ENCODE measurements around the gene STAG2.

STAG2 gene

DNA sequence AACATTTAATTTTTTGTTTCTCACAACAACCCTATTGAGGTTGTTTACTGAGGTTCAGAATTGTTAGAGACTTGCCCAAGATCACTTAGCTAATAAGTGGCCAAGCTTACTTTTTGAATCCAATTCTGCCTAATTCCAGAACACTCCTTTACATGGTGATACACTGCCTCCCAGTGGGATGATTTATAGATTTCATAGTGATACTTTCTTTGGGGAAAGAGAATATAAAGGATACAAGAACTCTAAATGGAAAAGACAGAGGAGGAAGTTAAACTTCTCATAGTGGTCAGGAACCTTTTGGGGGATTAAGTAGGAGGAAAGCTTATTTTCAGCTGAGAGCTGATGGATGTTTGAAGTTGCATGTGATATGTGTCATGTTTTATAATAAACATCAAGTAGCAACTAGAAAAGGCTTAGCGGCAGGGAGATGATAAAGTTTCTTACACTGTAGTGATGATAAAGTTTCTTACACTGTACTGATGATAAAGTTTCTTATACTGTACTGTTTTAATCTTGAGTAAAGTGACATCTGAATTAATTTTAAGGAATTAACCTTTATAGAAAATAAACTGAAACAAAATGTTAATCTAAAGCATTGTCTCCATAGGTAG lies 15.3 kb downstream of the STAG2 start:
- no peak for DNase-seq

DNA sequence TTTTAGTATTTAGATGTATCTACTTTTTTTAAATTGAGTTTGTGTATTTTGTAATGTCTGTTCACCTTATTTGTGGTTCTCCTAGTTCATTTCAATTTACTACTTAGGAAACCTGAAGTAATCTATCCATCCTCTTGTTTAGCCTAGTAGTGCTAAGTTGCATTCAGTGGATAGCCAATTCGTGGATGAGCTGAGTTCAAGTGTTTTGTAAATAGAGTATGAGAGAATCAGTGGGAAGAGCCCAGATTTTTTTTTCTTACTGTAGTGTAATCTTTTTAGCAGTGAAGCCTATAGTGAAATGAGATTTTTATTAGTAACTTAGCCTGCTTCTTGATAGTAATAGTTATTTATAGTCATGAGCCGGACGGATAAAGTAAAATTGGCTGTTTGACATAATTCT lies 21.7 kb downstream of the STAG2 start:
- no peak for DNase-seq

GRCh38 chrX:123986377-123986776 lies 24.9 kb downstream of the STAG2 start:
- DNase-seq: no peak

GRCh38 chrX:123988423-123989111 lies 27.1 kb downstream of the STAG2 start:
- DNase-seq: no peak

- no peak for DNase-seq
Observed at GRCh38 chrX:123989235-123989634, 27.7 kb downstream of the STAG2 start.

DNA sequence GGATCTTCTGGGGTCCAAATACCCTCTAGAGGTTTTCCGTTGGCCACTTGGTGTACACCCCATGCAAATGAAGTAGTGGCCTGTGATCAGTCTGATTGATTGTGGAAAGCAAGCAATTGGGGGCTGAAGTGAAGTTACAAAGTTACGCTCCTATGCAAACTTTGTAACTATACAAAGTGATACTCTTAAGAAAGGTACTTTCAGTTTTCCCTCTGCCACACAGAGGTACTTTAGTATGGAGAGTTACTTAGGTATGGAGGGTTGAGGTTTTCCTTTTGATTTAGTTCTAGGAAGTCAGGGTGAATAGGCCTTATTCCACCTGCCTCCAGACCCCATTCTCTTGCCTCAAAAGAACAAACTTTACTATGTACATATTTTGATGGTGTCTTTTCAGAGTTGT lies 28.7 kb downstream of the STAG2 start:
- no peak for DNase-seq

- DNase-seq: no peak
Observed at GRCh38 chrX:123990602-123991001, 29.1 kb downstream of the STAG2 start.

DNA sequence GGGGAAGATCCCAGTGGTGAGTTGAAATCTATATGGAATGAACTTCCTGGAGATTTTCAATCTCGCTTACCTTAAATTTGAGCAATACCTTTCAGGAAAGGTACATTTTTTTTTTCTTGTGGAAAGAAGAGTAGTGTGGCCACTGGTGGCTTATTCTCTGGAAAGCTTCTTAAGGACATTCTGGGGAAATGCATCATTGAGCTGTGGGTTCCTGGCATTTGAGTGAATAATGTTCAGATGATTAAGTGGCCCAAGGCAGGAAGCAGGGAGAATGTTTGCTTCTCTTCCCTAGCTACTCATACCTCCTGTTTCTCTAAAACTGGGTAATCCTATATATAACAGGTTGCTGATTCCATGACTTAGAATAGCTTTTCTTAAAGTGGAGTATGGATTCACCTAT lies 31.8 kb downstream of the STAG2 start:
- DNase-seq: no peak

DNA sequence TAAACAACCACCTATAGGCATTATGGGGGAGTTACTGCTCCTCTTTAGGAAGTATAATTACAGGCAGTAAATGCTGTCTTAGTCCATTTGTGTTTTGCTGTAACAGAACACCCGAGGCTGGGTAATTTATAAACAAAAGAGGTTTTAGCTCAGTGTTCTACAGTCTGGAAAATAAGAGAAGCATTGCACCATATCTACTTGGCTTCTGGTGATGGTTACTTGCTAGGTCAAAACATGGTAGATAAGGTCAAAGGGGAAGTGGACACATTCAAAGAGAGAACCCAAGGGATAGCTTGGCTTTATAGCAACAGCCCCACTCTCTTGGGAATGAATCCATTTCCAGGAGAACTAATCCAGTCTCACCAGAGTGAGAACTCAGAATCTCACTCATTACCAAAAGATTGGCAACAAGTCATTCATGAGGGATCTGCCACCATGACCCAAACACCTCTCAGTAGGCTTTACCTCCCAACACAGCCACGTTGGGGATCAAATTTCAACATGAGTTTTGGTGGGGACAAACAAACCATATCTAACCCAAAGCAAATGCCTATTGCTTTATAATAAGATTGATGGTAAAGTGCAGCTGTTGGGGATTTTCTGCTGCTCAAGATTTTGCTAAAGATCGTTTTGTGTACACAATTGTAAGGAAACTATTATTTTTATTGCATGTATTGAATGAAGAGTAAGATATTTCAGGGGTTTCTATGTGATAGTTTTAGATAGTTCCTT lies 32.6 kb downstream of the STAG2 start:
- DNase-seq: no peak

- no peak for DNase-seq
Observed at GRCh38 chrX:123994730-123995129, 33.2 kb downstream of the STAG2 start.

DNA sequence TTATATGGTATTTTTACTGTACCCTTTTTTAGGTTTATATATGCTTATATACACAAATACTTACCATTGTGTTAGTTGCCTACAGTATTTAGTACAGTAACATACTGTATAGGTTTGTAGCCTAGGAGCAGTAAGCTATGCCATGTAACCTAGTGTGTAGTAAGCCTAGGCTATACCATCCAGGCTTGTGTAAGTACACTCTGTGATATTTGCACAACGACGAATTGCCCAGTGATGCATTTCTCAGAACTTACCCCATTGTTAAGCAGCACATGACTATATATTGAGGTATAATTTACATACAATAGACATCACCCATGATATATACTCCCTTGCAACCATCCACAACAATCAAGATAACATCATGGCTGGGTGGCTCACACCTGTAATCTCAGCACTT lies 40.1 kb downstream of the STAG2 start:
- DNase-seq: no peak

- no peak for DNase-seq
Observed at GRCh38 chrX:124005228-124005627, 43.7 kb downstream of the STAG2 start.

DNA sequence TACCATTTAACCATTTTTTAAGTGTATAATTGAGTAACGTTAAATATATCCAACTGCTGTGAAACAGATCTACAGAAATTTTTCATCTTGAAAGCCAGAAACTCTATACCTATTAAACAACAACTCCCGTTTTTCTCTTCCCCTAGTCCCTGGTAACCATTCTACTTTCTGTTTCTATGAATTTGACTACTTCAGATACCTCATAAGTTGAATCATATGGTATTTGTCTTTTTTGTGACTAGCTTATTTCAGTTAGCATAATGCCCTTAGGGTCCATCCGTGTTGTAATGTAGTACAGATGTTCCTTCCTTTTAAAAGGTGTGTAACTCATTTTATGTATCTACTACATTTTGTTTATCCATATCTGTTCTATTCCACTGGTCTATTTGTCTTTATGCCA lies 48.7 kb downstream of the STAG2 start:
- no peak for DNase-seq

GRCh38 chrX:124010566-124010965 lies 49.1 kb downstream of the STAG2 start:
- no peak for DNase-seq

DNA sequence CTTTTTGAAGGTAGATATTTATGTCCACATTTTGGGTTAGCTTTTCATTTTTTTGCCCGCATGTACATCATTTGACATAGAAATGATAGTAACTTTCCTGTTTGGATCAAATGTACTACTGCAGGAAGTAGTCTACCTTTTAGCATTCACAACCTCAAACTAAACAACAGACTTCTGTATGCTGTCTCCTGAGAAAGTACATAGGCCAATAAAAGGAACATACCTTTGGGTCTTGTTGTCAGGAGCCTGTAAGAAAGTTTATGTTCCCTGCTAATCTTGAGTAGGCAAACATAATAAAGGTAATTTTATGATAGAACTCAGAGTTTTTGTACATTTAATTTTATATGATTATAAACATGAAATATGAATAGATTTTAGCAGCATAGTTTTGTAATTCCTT lies 54.2 kb downstream of the STAG2 start:
- DNase-seq: no peak

GRCh38 chrX:124016825-124017224 lies 55.3 kb downstream of the STAG2 start:
- no peak for DNase-seq

- DNase-seq: no peak
Observed at GRCh38 chrX:124018023-124018422, 56.5 kb downstream of the STAG2 start.

DNA sequence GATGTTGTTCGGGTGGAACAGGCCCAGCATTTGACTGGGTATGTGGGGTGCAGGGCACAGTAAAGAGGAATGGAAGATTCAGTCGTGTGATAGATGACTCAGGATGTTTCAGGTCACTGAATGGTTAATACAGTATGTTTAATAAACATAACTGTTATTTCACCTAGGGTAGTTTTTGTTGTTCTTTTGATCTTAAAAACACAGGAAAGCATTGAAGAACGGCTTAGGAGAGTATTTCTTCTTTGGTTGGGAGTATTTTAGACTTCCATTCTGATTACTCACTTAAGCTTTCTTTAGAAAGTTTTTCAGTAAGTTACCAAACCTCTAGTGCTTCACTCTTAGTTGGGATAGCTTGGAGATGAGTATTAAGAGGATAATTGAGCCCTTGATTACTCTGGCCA lies 62.3 kb downstream of the STAG2 start:
- DNase-seq: no peak

DNA sequence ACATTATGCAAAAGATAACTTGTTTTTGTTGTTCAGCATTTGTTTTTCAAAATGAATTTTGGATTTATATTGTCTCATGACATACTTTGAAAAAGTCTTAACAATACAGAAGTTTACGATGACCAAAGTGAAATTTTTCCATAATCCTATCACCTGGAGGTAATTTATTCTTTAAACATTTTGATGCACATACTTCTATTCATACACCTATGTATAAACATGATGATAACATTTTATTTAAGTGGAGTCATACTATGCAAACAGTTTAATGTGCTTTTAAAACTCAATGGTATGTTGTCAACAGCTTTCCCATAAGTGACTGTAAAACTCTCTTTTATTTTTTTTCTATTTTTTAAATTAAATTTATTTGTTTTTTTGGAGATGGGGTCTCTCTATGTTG lies 65.0 kb downstream of the STAG2 start:
- no peak for DNase-seq

DNA sequence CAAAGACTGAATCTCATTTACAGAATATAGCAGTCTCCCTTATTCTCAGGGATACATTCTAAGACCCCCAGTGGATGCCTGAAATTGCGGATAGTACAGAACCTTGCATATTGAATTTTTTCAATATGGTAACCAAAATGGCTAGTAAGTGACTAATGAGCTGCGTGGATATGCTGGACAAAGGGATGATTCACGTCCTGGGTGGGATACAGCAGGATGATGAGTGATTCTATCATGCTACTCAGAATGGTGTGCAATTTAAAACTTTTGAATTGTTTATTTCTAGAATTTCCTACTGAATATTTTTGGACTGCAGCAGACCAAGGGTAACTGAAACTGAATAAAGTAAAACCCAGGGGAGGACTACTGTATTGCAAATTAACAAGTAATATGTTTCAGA lies 66.7 kb downstream of the STAG2 start:
- DNase-seq: no peak

- no peak for DNase-seq
Observed at GRCh38 chrX:124030520-124030919, 69.0 kb downstream of the STAG2 start.

DNA sequence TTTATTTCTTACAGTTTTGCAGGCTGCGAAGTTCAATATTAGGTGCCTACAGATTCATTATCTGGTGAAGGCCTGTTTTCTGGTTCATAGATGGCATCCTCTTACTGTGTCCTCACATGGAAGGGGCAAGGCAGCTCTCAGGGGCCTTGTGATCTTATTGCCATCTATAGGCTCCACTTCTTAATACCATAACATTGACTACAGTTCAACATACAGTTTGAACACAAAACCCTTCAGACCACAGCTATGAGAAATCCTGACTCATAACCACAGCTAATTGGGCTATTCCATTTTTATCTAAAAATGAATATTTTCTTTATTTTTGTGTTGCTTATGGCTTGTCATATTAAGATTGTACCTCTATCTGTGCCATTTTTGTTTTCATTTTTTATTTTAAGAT lies 72.3 kb downstream of the STAG2 start:
- DNase-seq: no peak

DNA sequence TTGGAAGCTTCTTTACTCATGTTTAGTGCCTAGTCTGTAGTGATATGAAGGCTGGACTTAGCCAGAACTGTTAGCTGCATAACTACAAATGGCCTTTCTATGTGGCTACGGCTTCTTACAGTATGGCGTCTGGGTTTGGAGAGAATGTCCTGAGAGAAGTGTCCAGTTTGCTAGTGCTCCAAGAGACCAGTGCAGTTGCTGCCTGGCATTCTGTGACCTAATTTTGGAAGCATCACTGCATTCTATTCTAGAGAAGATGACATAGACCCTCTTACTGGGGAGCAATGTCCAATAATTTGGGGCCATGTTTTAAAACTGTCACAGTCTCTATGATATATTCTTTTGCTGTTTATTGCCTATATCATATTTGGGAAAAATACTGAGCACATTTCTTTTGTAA lies 74.2 kb downstream of the STAG2 start:
- DNase-seq: no peak

- DNase-seq: no peak
Observed at GRCh38 chrX:124042042-124042441, 80.5 kb downstream of the STAG2 start.
